ENCODE results near the gene RPL21. TPM values are rescaled to one million over a fixed set of nuclear protein-coding genes. Genes with fewer than 3 reads are reported as not detected.
A peak's percentile ranks its signal among the peaks of the same experiment; 100 is the strongest.
"Not testable (repeated sequence)": the region's sequence is repeated elsewhere in the genome, so short reads cannot be mapped to it uniquely, and the experiment has no call there.

The RPL21 gene
- total RNA-seq, 1 donor from 2014 or later, result 1,100 TPM

DNA sequence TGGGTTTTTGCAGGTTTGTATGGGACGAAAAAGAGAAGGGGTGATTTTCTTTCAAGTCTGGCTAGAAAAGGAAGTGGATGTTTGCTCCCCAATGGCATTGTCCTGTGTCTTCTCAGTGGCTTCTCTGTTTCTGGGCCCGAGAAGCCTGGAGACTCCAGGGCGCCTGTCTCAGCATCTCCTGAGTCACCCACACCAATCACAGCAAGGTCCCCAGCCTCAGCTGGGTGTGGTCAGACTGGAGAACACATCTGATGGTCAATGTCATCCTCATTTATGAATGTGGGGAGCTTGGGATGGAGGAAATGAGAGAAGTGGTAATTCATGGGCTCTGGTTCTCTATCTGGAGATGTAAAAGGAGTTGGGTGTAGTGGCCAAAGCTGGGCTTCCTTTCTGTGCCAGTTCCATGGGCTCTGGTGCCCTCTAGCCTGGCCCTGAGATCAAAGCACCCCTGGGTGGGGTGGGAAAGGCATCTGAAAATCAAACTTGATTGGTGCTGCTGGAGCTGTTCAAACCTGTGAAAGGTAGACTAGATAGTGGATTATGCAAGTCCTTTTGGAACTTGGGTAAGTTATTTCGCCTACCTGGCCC, 32.6 kb downstream of the RPL21 start:
- Mint-ChIP-seq H3K9me3 (no peaks in the 10 kb centered on the region), H3K4me3 (no peak overlapping the region), H3K27me3 (peaks cover 5% of the 10 kb centered on the region), H3K4me1 (no peaks in the 10 kb centered on the region), H3K36me3 (ENCODE audit: low read depth) (no peaks in the 10 kb centered on the region), H3K27ac (no peak overlapping the region)
- intact Hi-C loops (cut with micrococcal nuclease), result no loop called here
- DNase-seq, result no peak

DNA sequence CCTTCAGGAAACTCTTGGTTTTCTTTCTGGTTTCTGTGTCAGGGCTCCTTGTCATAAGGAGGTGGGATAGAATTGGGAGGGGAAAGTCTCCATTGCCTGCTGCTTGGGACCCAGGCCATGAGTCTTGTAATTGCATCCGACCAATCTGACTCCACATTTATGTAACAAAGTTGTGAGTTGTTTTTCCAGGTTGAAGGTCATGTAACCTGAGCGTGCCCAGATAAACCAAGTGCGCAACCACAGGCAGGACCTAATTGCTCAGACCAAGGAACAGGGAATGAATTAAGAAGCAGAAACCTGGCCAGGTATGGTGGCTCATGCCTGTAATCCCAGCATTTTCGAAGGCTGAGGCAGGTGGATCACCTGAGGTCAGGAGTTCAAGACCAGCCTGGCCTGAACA, 37.0 kb downstream of the RPL21 start:
- H3K27me3 Mint-ChIP-seq, result peaks cover 2% of the 10 kb centered on the region
- no peaks in the 10 kb centered on the region for H3K36me3 Mint-ChIP-seq (ENCODE audit: low read depth)
- DNase-seq, result no peak
- intact Hi-C loops (cut with micrococcal nuclease), result no loop called here
- H3K9me3 Mint-ChIP-seq, result no peaks in the 10 kb centered on the region
- no peak overlapping the region for H3K27ac Mint-ChIP-seq
- H3K4me1 Mint-ChIP-seq, result peaks cover 5% of the 10 kb centered on the region
- no peak overlapping the region for H3K4me3 Mint-ChIP-seq

DNA sequence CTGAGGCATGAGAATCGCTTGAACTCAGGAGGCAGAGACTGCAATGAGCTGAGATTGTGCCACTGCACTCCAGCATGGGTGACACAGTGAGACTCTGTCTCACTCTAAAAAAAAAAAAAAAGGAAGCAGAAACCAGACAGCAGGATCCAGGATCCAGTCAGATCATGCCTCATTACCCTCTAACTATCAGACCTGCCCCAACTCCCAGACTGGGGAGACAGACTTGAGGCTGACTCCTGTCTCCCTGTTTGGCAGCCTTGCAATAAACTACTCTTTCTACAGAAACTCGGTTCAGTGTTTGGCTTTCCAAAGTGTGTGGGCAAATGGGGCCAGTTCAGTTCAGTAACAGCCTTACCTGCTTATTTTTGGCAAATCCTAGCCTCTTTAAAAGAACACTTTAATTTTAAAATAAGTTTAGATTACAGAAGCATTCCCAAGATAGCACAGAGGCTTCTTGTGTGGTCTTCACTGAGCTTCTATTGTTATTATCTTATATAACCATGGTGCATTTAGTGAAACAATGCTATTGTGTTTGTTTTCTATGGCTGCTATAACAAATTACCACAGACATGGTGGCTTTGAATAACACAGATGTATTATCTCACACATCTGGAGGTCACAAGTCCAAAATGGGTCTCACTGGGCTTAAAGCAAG, 37.8 kb downstream of the RPL21 start:
- Mint-ChIP-seq H3K4me1 (peaks cover 13% of the 10 kb centered on the region), H3K36me3 (ENCODE audit: low read depth) (no peaks in the 10 kb centered on the region), H3K4me3 (no peak overlapping the region), H3K9me3 (no peaks in the 10 kb centered on the region), H3K27ac (no peak overlapping the region), H3K27me3 (peaks cover 2% of the 10 kb centered on the region)
- DNase-seq, result no peak
- intact Hi-C loops (cut with micrococcal nuclease), result no loop called here

DNA sequence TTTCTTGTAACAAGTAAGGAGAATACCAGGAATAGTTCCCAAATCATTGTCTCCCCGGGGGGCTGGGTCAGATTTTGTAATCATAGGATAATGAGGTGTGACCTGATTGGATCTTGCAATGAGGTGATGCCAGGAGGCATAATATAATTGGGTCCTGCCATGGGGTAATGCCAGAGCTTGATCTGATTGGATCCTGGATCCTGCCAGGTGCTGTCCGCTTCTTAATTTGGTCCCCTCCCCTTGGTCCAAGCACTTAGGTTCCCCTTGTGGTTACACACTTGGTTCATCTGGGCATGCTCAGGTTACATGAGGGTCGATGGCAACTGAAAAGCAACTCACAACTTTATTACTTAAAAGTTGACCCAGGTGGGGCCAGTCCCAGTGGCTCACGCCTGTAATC, 39.4 kb downstream of the RPL21 start:
- Mint-ChIP-seq H3K4me3 (no peak overlapping the region), H3K9me3 (no peaks in the 10 kb centered on the region), H3K27me3 (peaks cover under 1% of the 10 kb centered on the region), H3K36me3 (ENCODE audit: low read depth) (no peaks in the 10 kb centered on the region), H3K4me1 (peaks cover 16% of the 10 kb centered on the region), H3K27ac (no peak overlapping the region)
- no peak for DNase-seq
- intact Hi-C loops (cut with micrococcal nuclease), result no loop called here

DNA sequence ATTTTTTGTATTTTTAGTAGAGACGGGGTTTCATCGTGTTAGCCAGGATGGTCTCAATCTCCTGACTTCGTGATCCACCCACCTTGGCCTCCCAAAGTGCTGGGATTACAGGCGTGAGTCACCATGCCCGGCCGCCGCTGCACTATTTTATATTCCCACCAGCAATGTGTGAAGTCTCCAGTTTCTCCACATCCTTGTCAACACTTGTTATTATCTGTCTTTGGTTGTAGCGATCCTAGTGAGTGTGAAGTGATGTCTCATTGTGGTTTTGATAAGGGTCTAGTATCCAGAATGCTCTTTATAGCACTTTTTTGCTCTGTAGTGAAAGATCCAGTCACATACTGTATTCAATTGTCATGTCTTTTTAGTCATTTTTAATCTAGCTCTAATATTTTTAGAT, 40.6 kb downstream of the RPL21 start:
- DNase-seq; H3K36me3 Mint-ChIP-seq (ENCODE audit: low read depth); H3K27ac Mint-ChIP-seq; H3K9me3 Mint-ChIP-seq; intact Hi-C loops (cut with micrococcal nuclease); H3K27me3 Mint-ChIP-seq; H3K4me3 Mint-ChIP-seq: not testable (repeated sequence)
- peaks cover 16% of the 10 kb centered on the region for H3K4me1 Mint-ChIP-seq

DNA sequence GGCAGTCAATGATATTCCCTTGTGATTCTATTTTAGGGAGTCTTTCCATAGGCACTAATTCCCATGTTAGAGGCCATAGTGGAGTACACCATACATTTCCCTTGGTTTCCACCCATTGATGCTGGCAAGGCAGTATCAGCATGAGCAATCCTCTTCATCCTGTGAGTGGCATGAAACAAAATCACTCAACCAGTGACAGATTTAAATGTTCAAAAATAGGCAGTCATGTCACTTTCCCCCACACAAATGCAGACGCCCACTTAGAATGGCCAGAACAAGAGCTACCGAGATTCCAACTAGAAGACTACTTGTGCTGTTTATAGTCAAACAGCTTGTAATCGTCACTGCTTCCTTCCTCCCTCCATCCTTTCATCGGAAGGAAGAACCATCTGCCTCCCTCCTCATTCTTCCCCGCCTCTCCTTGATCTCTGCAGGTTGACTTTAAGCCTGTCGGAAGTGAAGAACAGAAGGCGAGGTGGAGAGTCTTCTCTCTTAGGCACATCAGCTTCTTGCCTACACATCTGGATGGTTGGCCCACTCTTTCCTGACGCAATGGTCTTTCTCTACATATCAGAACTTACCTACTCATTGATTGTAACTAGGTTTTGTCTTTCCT, 41.8 kb downstream of the RPL21 start:
- Mint-ChIP-seq H3K4me3 (peak overlapping the region; percentile 3), H3K27ac (peak overlapping the region; percentile 26), H3K27me3 (no peaks in the 10 kb centered on the region), H3K36me3 (ENCODE audit: low read depth) (no peaks in the 10 kb centered on the region), H3K4me1 (peaks cover 16% of the 10 kb centered on the region), H3K9me3 (no peaks in the 10 kb centered on the region)
- intact Hi-C loops (cut with micrococcal nuclease), result no loop called here
- DNase-seq, result no peak

DNA sequence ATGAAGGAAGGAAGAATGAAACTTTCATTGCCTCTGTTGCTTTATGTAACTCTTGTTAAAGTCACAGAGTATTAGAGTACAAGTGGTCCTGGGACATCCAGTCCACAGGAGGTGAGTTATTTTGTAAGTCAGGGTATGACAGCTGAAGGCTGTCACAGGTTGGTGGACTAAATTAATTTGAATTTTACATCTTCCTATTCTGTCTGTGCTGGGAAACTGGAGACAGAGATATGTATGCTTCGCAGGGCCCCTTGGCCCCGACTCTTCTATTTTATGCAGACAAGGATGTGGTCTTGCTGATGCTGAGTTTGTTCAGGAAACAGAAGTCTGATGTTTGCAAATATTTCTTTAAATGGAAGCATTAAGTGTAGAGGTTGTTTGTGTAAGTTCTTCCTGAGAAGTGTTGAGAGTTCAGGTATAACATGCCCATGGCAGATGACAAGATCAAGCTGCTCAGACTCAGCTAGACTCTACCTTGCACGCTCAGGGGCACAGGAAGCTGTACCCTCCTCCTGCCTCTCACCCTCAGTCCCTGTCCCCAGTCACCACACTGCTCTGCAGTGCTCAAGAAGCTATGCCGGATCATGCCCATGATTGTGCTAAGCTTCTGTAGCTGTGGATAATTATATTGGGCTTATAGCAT, 42.6 kb downstream of the RPL21 start:
- Mint-ChIP-seq H3K4me1 (peaks cover 16% of the 10 kb centered on the region), H3K9me3 (no peaks in the 10 kb centered on the region), H3K4me3 (no peak overlapping the region), H3K36me3 (ENCODE audit: low read depth) (no peaks in the 10 kb centered on the region), H3K27ac (peak overlapping the region; percentile 26), H3K27me3 (no peaks in the 10 kb centered on the region)
- no peak for DNase-seq
- intact Hi-C loops (cut with micrococcal nuclease), result no loop called here

DNA sequence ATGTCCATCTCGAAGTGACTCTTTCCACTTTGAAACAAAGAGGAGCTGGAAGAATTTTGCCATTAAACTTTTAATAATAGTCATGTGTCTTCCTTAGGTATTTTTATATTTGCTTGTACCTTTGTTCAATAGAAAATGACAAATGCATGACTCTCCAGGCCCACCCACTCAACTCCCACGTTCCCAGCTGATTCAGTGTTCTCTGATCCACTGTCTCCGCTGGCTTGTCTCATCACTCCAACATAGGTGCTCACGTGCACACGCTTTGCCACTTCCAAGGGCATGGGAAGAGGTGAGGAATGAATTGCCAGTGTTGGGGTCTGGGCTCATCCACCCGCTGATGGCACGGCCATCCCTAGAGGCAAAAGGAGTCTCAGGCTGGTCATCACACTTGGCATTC, 43.7 kb downstream of the RPL21 start:
- peaks cover 16% of the 10 kb centered on the region for H3K4me1 Mint-ChIP-seq
- no peak overlapping the region for H3K4me3 Mint-ChIP-seq
- DNase-seq, result no peak
- no peak overlapping the region for H3K27ac Mint-ChIP-seq
- no peaks in the 10 kb centered on the region for H3K27me3 Mint-ChIP-seq
- intact Hi-C loops (cut with micrococcal nuclease), result no loop called here
- no peaks in the 10 kb centered on the region for H3K9me3 Mint-ChIP-seq
- H3K36me3 Mint-ChIP-seq (ENCODE audit: low read depth), result no peaks in the 10 kb centered on the region

DNA sequence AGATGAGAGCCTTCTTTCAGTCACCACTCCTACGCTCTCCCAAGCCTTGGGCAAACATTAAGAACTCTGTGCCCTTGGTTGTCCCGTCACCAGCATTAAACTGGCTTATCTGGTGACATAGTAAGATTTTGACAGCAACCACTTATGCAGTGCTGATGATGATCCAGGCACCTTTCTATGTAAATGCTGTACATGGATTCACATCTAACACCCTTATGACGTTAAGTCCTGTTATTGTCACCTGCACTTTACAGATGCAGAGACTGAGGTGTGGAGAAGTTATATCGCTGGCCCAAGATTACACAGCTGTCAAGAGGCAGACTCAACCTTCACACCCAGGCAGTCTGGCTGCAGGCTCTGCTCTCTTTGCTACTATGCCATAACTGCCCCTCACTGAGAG, 44.3 kb downstream of the RPL21 start:
- H3K27ac Mint-ChIP-seq, result no peak overlapping the region
- no peaks in the 10 kb centered on the region for H3K27me3 Mint-ChIP-seq
- intact Hi-C loops (cut with micrococcal nuclease), result no loop called here
- H3K4me1 Mint-ChIP-seq, result peaks cover 16% of the 10 kb centered on the region
- H3K36me3 Mint-ChIP-seq (ENCODE audit: low read depth), result no peaks in the 10 kb centered on the region
- H3K9me3 Mint-ChIP-seq, result no peaks in the 10 kb centered on the region
- H3K4me3 Mint-ChIP-seq, result no peak overlapping the region
- no peak for DNase-seq

DNA sequence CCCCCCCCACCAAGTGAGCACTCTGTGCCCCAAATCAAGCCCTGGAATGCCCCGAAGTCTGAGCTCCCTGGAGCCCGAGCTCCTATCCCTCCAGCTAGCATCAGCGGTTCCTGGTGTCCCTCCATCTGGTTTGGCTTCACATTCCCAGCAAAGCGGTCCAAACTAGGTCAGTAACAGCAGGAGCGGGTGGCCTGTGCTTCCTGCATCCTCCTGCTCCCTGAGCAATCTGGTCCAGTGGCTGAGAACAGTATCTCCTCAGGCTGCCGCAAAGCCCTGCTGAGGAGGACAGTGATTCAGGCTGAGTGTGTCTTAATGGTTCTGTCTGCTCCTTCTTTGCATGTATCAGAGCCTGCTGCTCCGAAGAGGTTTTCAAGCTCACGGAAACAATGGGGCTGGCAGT, 45.1 kb downstream of the RPL21 start:
- intact Hi-C loops (cut with micrococcal nuclease), result no loop called here
- Mint-ChIP-seq H3K27me3 (no peaks in the 10 kb centered on the region), H3K27ac (no peak overlapping the region), H3K36me3 (ENCODE audit: low read depth) (no peaks in the 10 kb centered on the region), H3K4me1 (peaks cover 16% of the 10 kb centered on the region), H3K9me3 (no peaks in the 10 kb centered on the region), H3K4me3 (no peak overlapping the region)
- DNase-seq, result no peak

DNA sequence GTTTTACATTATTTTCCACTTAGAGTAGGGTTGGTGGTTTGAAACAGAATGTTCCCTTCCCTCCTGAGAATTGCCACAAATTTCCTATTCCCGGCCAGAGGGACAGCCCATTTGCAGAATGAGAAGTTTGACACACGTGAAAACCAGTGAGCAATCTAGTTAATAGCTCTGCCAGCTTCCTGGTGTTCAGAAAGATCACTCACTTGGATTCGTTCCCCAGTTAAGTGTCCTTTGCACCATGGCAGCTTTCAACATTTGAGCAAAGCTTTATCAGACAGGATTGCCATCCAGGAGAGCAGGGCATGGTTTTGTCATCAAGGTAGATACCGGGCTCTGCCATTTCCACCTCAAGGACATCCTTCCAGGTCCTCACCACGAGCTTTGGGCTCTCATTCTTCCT, 47.5 kb downstream of the RPL21 start:
- no peaks in the 10 kb centered on the region for H3K9me3 Mint-ChIP-seq
- H3K36me3 Mint-ChIP-seq (ENCODE audit: low read depth), result no peaks in the 10 kb centered on the region
- H3K4me1 Mint-ChIP-seq, result peaks cover 6% of the 10 kb centered on the region
- DNase-seq, result no peak
- intact Hi-C loops (cut with micrococcal nuclease), result no loop called here
- H3K27ac Mint-ChIP-seq, result no peak overlapping the region
- no peak overlapping the region for H3K4me3 Mint-ChIP-seq
- H3K27me3 Mint-ChIP-seq, result no peaks in the 10 kb centered on the region

DNA sequence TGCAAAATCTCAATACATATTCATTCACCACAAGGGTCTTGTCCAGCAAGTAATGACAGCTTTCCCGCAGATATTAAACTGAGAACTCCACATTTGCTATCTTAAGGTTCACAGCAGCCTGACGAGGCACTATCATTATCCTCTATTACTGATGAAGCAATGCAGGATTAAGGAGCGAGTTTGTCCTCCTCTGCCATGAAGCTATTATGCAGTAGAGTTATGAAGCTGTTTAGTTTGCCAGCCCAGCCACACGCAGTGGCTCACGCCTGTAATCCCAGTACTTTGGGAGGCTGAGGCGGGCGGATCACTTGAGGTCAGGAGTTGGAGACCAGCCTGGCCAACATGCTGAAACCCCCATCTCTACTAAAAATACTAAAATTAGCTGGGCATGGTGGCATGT, 49.0 kb downstream of the RPL21 start:
- H3K27ac Mint-ChIP-seq; H3K27me3 Mint-ChIP-seq; H3K4me1 Mint-ChIP-seq; H3K4me3 Mint-ChIP-seq; DNase-seq; H3K9me3 Mint-ChIP-seq; H3K36me3 Mint-ChIP-seq (ENCODE audit: low read depth); intact Hi-C loops (cut with micrococcal nuclease): not testable (repeated sequence)

DNA sequence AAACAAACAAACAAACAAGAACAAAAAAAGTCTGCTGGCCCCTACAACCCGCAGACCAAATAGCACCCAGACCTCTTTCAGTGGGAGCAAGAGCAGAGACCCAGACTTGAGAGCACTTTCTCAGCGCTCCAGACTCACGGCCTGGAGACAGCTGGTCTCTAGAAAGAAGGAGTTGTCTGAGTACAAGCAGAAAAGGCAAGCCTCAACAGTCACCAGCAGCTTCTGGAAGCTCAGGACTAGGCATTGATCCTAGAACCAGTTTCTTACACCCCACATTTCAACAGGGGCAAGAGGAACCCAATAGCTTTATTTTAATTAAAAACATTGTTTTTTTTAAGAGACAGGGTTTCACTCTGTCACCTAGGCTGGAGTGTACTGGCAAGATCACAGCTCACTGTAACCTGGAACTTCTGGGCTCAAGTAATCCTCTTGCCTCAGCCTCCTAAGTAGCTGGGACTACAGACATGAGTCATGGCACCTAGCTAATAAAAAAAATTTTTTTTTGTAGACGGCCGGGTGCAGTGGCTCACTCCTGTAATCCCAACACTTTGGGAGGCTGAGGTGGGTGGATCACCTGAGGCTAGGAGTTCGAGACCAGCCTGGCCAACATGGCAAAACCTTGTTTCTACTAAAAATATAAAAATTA, 49.7 kb downstream of the RPL21 start:
- intact Hi-C loops (cut with micrococcal nuclease), result no loop called here
- Mint-ChIP-seq H3K4me3 (no peak overlapping the region), H3K27me3 (no peaks in the 10 kb centered on the region), H3K27ac (no peak overlapping the region), H3K9me3 (no peaks in the 10 kb centered on the region), H3K4me1 (no peaks in the 10 kb centered on the region), H3K36me3 (ENCODE audit: low read depth) (no peaks in the 10 kb centered on the region)
- DNase-seq, result no peak

DNA sequence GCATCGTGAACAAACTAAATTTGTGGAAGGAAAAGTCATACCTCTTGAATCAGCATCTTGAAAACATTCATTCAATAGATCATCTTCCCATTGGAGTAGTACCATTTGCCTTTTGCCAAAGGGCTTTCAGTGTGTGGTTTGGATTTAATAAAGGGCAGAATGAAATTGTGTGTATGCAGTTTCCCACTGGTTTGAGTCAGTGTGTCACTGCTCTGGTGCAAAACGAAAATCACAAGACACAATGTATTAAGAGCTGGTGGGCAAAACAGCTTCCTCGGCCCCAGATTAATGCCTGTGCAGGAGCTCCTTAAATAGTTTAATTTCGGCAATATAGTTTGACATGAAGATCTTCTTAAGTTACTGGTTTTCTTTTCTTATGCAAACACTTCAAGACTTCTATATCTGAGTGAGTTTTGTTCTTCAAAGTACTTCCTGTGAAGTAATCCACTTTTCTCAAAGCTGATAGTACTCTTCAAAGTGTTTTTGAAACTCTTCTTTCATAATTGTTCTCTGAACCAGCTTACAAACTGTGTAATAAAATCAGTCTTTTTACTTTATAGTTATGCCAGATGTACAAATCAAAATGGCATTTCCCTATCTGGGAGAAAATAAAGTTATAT, 51.4 kb downstream of the RPL21 start:
- Mint-ChIP-seq H3K27ac (no peak overlapping the region), H3K27me3 (no peaks in the 10 kb centered on the region), H3K4me1 (peaks cover 2% of the 10 kb centered on the region), H3K4me3 (no peak overlapping the region), H3K9me3 (no peaks in the 10 kb centered on the region), H3K36me3 (ENCODE audit: low read depth) (no peaks in the 10 kb centered on the region)
- no peak for DNase-seq
- intact Hi-C loops (cut with micrococcal nuclease), result no loop called here
